HG02938 (cell line): Measurements from ENCODE around the gene PEX12.
"Not testable (repeated sequence)": the region's sequence is repeated elsewhere in the genome, so short reads cannot be mapped to it uniquely, and the experiment has no call there.

Experiments
- ATAC-seq: cut with Tn5 transposase; IDR thresholded peaks from one replicate; pipeline ENCODE4 v1.9.1; 2021; ENCODE audit warnings: mild to moderate bottlenecking, moderate library complexity; ENCODE audit not compliant: unreplicated experiment

The PEX12 gene

DNA sequence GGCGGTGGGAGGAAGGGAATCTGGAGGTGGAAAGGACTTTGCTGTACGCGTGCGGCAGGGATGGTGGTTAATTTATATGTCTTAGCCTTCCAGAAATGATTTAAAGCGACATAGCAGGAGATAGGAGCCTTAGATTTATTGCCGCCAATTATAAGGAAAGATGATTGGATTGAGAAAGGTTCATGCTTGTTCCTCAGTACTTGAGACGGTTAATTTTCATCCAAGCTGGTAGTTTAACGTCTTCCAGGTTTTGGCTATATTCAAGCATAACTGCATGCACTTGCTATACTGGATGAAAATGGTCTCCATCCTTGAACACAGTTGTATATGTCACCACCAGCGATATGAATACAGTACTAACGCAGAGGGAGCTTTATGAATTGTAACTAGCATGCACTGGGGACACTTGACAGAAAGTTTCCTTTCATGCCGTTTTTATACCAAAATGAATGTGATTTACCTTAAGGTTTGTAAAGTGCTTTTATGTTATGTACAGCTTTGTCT is 610 bp upstream of the PEX12 start:
- ATAC-seq = no peak

- ATAC-seq = no peak
These were observed 558 bp downstream of the PEX12 start for GRCh38 chr17:35577830-35578196.

GRCh38 chr17:35575759-35576158 is 2.6 kb downstream of the PEX12 start:
- no peak for ATAC-seq

GRCh38 chr17:35569405-35569804 is 9.0 kb downstream of the PEX12 start:
- no peak for ATAC-seq

- no peak for ATAC-seq
These were observed 9.8 kb downstream of the PEX12 start for GRCh38 chr17:35568561-35568960.

- no peak for ATAC-seq
These were observed 11.4 kb downstream of the PEX12 start for GRCh38 chr17:35566968-35567367.

DNA sequence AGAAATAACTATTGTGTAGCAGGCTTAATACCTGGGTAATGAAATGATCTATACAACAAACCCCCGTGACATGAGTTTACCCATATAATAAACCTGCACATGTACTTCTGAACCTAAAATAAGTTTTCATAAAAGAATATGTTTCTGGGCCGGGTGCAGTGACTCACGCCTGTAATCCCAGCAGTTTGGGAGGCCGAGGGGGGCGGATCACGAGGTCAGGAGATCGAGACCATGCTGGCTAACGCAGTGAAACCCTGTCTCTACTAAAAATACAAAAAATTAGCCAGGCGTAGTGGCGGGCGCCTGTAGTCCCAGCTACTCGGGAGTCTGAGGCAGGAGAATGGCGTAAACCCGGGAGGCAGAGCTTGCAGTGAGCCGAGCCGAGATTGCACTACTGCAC is 15.2 kb downstream of the PEX12 start:
- ATAC-seq = not testable (repeated sequence)

DNA sequence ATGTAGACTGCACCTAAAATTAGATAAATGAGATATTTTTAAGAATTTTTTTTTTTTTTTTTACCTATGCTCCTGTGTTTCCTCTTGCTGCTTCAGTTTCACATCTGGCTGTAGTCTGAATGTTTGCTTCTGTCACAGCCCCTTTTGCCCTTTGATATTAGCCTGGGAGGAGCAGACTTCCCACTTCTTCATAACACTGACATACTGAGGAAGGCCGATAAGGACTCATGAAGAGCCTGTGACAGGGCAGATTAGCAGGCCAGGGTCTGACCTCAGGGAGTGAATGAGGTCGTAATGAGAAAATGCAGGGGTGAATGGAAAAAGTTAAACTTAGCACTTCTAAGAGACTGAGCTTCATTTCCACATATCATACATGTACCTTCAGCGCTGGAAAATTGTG is 17.7 kb downstream of the PEX12 start, which contains the start of gene SLFN14:
Gene SLFN14 (minus strand): TSS at position 117 of the 400 bp plus-strand sequence. CDS start 2,757 bp downstream, outside the sequence.
- ATAC-seq = no peak

GRCh38 chr17:35559495-35560210 is 18.7 kb downstream of the PEX12 start:
- no peak for ATAC-seq

GRCh38 chr17:35557353-35557752 is 21.0 kb downstream of the PEX12 start:
- ATAC-seq = no peak

- no peak for ATAC-seq
These were observed 22.7 kb downstream of the PEX12 start for GRCh38 chr17:35555691-35556090.

GRCh38 chr17:35554668-35555067 is 23.7 kb downstream of the PEX12 start:
- ATAC-seq = no peak

DNA sequence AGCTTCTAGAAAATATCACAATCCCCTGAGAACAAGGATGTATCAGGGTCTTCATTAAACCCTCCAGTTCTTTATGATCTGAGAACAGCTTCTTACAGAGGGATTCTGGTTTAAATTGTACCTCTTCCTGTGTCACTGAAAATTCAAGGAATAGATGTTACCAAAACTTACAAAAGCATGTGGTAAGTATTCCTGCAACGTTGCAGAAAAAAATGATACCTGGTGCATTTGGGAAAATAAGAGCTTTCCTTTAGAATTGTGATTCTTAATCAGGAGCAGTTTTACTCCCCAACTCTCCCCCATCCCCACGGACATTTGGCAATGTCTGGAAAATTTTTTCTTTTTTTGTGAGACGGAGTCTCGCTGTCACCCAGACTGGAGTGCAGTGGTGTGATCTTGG is 25.1 kb downstream of the PEX12 start:
- ATAC-seq = no peak

- no peak for ATAC-seq
These were observed 29.4 kb downstream of the PEX12 start for GRCh38 chr17:35548978-35549377.

GRCh38 chr17:35548208-35548810 is 30.1 kb downstream of the PEX12 start:
- ATAC-seq = no peak

DNA sequence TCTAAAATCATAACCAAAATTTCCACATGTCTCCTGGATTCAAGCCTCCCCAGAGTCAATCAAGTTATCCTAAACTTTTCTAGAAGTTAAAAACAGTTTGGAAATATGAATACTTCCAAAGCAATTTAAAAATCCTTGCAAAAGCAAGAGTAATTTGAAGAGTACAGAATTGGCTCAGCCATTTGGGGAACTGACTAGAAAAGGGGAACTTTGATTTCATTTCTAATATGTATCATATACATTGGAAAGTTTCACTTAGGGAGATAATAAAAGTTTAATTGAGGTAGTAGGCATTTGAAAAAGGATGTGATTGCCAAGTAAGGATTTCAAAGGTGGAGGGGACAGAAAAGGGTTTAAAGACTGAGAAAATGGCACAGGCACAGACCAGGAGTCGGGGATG is 31.9 kb downstream of the PEX12 start:
- ATAC-seq = no peak

GRCh38 chr17:35545150-35545549 is 33.2 kb downstream of the PEX12 start:
- ATAC-seq = no peak

DNA sequence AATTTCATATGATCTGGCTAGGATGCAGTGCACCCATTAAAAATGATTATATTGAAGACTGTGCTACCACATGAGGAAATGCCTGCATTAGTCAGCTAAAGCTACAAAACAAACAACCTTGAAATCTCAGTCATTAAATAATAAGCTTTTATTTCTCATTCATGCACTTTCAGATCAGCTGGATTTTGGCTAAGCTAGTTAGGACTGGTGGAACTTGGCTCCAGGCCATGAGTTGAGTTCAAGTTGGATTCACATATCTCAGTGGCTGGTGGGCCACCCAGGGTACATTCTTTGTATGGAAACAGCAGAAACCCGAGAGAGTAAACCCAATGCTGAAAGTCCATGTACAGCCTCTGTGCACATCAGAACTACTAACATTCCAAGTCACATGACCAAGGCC is 34.5 kb downstream of the PEX12 start:
- no peak for ATAC-seq

GRCh38 chr17:35542990-35543389 is 35.4 kb downstream of the PEX12 start:
- ATAC-seq = no peak

GRCh38 chr17:35541434-35541833 is 36.9 kb downstream of the PEX12 start:
- no peak for ATAC-seq

DNA sequence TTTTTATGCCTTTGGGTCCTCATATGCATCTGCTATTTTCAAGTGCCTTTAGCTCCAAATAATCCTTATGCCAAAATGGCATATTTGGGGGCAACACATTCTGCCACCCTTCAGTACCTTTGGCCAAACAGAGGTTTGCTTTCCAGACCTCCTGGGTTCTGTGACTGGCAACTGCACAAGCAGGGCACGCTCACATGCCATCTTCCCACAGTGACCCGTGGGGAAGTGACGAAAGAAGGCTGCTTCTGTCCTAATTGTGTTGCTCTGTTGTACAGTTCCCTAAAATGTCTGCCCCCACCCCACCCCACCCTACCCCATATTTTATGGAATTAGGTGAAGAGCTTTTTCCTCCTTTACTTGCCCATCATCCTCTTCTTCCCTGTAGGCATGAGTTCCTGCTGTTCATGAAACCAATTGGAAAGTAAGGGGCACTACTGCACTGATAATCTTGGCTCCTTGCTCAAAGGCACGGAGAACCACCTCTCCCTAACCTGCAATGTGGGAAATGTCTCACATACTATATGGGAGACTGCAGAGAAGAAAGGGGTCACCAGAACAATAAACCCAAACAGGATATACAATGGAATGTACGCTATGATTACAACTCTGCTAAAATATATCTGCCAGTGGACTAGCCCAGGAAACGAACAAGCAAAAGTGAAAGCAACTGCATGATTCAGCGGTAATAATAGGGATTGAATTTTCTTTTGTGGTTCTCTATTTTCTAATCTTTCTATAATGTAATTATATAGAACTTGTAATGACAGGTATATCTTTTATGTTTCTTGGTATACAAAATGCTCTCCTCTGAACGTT is 37.6 kb downstream of the PEX12 start:
- ATAC-seq = no peak

GRCh38 chr17:35539659-35540026 is 38.7 kb downstream of the PEX12 start:
- no peak for ATAC-seq
